Measurements from ENCODE around the gene TFF1.

TFF1 gene

DNA sequence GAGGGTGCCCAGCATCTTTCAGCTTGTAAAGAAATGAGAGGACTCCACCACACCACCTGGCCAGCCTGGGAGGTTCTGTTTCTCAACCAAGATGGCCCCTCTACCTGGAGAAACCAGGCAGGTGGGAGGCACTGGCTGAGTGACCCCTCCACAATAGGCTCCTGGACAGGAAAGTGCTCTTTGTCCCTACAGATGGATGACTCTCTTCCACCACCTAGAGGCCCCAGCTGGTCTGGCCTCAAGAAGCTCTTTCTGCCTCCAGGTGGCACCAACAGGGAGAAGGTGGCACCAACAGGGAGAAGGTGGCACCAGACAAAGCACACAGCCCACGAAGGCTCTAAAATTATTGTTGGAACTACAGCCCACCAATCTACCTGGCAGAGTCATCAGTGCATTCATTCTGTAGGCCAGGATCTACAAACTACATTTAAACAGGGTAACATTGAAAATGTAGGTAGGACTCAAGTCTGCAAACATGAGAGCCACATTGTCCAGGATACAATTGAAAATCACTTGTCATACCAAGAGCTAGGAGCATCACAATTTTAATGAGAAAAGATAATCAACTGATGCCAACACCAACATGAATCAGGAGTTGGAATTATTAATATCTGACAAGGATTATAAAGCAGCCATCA is 15.1 kb upstream of the TFF1 start:
- no peak for DNase-seq (ENCODE audit: low spot score)

DNA sequence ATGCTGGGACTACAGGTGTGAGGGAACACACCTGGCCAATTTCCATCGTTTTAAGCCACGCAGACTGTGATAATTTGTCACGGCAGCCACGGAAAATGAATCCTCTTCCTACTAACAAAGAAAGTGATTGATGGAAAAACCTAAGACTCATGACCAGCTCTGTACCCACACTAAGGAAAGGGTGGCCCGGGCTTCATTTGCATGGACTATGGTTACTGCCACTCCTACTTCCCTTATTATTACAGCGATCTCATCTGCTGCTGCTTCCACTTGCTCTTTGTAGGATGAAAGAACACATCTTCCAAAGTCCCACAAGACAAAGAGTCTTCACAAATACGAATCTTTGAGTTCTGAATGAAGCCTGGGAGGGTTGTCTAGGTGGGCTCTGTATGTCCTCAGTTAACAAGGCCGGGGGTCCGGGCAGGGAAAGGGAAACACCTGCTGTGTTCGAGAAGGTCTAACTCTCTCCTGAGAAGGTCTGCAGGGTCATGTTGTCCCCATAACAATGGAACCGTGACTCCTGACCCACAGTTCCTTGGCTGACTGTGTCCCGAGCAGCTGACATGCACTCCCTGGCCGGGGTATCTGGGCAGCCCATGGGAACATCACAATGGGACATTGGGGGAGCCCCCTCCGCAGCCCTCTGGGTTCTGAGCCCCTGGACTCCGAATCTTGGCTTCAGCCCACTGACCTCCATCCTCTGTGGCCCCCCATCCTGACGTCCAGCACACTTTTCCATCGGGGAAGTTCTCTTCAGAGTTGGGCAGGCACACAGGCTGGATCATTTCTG is 13.3 kb upstream of the TFF1 start:
- DNase-seq (ENCODE audit: low spot score), result no peak

DNA sequence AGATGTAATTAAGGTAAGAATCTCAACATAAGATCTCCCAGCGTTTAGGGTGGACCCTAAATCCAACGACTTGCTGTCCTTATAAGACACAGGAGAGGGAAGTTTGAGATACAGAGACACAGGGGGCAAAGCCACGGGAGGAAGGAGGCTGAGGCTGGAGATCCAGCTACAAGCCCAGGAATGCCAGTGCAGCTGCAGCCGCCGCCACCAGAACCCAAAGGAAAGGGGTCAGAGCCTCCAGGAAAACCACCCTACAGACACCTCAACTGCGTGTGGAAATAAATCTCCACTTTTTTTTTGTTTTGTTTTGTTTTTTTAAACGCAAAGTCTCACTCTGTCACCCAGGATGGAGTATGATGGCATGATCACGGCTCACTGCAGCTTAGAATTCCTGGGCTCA is 12.1 kb upstream of the TFF1 start:
- no peak for DNase-seq (ENCODE audit: low spot score)

DNA sequence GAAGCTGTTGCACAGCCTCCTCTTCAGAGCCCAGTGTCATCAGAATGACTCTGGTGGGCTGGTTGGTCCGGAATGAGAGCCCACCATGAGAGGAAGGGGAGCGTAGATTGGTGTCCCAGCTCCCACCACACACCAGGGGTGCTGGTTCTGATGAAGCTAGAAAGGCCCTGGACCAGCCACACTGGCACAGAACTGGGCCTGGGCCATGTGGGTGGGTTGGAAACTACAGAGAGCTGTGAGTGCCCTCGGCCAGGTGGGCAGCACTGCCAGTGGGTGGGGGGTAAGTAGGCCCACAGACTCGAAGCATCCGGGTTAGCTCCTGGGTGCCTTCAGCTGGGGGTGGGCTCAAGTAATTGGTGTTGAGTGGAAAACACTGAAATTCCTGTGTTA is 11.6 kb upstream of the TFF1 start:
- DNase-seq (ENCODE audit: low spot score), result no peak

DNA sequence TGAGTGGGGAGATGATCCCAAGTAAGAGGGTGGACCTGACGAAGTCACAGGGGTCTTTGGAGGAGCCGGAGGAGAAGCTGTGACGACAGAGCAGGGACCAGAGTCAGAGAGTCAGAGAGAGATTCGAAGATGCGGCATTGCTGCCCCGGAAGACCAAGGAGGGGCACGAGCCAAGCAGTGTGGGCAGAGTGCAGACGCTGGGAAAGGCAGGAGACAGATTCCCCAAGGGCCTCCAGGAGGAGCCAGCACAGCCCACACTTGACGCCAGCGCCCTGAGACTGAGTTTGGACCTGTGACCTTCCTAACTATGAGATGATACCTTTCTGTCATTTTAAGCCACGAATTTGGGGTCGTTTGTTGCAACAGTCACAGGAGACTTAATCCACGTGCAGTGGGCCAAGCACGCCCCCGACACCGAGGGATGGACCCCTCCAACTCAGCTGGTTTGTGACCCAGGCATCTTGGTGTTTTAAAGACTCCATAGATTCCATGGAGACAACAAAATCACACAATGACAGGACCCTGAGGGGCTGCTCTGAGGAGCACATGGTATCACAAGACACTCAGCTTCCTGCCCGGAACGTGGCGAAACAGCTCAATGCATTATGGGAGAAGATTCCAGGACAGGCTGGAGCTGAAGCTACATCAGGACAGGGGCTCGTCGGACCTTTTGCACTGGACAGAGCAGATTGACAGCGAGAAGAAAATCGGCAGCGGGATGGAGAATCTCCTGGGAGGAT is 11.0 kb upstream of the TFF1 start:
- DNase-seq (ENCODE audit: low spot score), result no peak

DNA sequence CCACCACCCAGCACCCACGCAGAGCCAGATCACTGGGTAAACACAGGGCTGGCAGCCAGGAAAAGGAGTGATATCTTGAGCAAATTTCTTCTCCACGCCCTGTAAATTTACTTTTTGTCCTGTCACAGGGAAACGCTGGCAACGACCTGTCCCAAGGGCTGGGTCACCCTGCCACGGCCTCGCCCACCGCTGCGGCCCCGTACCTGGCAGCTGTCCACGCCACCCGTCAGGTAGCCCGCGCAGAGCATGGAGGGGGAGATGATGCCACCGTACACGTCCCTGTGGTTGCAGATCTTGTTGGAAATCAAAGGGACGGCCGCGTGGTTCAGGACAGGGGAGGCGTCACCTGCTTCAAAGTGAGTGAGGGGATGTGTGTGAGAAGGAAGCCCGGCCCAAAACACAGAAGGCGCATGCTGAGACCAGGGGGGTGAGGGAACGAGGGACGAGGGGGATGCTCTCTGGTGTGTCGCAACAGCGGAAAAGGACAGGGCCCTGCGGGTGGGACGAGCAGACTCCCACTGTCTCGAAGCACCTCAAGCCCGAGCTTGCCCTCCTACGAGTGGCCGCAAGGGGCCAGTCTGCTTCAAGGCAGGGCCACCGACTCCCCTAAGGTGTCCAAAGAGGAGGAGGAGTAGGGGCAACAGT is 10.1 kb upstream of the TFF1 start:
- DNase-seq (ENCODE audit: low spot score), result no peak

DNA sequence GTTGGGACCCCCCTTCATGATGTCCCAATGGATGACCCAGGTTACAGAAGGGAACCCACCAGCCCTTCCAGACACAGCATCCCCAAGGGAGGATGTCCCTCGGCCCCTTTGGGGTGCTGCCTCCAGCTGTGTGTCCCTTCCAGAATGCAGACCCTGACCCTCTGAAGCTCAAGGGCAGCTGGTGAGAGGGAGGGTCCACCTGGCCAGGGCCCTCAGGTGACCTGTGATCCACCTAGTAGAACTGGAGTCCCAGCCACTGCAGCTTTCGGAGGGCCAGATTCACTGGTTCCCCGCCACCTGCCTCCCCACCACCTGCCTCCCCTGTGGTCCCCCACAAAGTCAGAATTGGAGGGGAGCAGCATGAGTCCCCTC is 9.6 kb upstream of the TFF1 start:
- no peak for DNase-seq (ENCODE audit: low spot score)

DNA sequence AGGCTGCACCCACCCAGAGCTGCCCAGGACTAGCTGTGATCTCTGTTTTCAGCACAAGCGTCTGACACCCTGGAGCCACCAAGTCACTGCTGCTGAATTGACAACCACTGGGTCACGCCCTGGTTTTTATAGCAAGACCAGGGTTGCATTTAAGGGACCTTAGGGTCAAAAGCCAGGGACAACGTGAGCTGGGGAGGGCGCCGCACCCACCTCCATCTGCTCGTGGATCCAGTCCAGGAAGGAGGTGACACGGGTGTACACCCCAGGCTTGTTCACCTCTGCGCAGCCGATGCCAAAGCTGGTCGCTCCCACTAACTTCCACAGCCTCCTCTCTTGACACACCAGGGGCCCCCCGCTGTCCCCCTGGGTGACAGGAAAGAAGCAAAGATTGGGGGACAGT is 9.2 kb upstream of the TFF1 start:
- DNase-seq (ENCODE audit: low spot score), result no peak

DNA sequence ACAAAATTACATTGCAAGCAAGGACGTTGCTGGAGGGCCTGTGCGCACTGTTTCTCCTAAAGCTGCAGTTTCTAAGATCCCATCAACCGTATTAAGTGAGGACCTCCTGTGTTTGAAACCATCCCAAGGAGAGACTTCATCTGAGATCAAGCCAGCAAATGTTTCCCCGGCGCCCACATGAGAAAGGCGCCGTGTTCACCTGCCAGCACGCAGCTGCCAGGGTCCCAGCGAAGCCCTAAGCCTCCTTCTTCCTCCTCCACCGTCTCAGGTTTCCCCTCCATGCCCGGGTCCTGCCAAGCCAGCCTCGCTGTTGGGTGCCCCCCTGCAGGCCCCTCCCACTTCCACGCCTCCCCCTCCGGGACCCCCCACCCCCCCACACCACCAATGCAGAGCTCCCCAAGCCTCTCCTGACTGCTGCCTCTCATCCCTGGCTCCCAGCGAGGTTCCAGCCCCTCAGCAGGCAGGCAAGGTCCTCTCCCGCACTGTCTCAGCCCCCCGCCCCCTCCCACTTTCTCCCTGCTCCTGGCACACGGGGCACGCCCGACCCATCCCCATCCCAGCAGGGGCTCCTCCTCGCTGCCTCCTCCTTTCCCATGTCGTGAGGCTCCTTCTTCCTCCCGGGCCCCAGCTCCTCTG is 8.6 kb upstream of the TFF1 start:
- DNase-seq (ENCODE audit: low spot score), result no peak

DNA sequence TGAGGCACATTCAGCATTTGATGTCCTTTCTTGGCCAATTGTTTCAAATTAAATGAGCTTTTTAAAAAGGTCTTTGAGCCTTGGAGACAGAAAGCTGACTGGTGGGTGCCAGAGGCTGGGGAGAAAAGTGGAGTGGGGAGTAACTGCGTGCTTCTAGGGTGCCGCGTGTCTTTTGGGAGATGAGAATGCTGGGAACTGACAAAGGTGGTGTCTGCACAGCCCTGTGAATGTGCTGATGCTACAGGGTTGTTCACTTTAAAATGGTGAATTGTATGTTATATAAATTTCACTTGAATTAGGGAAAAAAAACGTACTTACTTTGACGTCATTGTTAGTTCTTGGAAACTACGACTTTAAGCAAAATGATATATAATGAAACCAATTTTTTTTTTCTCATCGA is 8.1 kb upstream of the TFF1 start:
- DNase-seq (ENCODE audit: low spot score), result no peak

DNA sequence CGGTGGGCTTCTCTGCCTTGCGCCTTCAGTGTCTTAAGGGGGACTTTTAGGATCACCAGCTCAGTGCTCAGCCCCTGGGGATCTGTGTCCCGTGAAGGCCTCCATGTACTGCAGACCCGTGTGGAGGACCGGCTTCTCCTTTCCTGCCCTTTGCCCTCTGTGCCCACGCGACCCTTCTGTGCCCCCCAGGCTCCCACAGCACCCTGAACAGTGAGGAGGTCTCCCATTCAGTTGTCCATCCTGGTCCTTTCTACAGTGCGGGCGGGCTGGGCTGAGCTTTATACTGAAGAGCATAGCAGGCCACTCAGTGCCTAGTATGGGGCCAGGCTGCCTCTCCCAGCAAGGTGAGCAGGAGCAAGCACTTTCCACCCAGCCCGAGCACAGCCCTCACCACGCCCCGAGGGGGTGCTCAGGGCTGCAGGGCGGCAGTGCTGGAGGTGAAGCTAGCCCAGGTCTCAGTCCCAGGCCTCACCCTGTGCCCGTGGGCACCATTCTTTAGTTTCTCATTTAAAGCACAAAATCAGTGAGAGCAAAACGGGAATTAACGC is 7.6 kb upstream of the TFF1 start:
- DNase-seq (ENCODE audit: low spot score), result no peak

DNA sequence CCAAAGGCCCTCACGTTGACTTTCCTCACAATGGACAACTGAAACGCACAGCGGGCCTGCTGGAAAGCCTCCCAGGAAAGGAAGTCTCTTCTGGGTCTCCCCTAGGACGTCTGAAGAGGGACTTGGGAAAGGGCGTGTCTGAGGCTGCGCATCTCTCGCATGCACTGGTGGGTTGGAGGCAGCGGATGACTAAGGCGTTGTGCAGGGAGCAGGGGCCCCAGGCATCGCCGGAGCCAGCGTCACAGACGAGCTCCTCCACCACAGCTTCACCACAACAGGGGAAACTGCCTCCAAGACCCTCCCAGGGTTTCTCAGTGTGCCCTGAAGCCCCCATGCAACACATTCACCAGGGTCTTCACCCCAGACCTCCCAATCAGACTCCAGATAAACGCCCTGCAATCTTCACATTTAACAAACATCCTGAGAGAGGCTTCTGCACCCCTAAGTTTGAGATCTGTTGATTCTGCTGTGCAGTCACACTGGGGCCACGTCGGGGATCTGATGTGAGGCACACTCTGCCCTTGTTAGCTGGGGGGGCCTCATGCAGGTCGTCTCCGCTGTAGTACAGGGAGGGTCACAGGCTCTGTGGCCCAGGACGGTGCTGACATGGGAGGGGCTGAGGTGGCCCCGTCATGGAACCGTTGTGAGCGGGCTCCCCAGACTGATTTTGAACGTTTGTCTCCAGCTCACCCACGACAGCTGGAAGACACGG is 7.0 kb upstream of the TFF1 start:
- DNase-seq (ENCODE audit: low spot score), result no peak

DNA sequence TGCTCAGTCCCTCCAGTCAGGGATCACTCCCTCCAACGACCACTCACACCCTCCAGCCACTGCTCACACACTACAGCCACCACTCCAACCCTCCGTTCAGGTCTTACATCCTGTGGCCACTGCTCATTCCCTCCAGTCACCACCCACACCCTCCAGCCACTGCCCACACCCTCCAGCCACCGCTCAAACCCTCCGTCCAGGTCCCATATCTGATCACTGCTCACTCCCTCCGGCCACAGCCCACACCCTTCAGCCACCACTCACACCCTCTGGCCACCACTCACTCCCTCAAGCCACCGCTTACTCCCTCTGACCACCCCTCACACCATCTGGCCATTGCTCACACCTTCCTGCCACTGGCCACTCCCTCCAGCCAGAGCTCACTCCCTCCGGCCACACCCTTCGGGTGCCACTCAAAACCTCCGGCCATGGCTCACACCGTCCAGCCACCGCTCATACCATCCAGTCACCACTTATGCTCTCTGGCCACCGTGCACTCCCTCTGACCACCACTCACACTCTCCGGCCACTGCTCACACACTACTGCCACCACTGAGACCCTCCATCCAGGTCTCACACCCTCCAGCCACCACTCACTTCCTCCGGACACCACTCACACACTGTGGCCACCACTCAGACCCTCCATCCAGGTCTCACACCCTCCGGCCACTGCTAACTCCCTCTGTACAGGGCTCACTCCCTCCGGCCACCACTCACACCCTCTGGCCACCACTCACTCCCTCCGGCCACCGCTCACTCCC is 4.7 kb upstream of the TFF1 start:
- no peak for DNase-seq (ENCODE audit: low spot score)

DNA sequence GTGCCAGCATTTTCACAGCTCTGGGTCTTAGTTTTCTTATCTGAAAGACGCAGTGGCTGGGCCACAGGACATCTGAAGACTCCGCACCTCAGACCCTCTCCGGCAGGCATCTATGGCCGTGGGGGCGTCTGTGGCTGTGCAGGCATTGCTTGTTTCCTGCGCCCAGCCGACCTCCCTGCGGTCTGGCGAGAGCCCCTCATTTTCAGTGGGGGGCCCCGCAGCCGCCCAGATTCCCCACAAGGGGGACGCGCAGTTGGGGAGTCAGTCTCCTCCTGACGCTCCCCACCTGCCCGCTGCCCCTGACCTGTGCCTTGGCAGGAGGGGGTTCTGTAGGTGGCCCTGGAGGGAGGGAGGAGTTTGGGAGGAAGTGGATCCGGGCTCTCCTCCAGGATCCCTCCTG is 3.5 kb upstream of the TFF1 start:
- no peak for DNase-seq (ENCODE audit: low spot score)

DNA sequence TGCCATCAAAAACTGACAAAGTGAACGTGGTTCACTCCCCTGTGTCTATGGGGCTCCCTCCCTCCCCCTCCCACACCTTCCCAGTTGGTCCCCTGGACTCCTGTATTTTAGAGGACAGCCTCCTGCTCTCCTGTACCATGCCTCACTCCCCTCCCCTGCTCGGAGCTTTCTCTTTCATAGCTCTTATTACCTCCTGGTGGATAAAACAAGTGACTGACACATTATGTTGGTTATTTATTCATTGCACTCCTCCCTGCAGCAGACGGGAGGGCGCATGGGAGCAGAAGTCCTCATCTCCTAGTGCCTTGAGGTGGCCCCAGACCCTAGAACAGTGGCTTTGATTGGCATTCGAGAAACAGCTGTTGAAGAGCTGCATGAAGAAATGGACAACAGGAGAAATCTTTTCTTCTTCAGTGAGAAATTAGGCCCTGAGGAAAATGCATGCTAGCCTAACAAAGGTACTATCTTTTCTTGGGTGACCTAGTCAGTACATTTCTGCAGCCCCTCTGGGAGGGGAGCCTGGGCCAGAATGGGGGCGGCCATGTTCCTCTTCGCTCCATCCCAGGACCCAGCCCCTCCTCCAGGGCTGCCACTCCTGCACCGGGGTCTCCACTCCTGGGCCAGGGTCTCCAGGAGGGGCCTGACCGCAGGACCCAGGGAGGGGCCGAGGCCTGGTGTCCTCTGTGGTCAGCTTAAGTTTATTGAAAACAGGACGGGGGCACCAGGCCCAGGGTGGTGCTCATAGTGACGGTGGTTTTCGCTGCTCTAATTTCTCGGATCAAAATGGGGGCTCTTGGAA is 1.2 kb upstream of the TFF1 start:
- DNase-seq (ENCODE audit: low spot score), result no peak

DNA sequence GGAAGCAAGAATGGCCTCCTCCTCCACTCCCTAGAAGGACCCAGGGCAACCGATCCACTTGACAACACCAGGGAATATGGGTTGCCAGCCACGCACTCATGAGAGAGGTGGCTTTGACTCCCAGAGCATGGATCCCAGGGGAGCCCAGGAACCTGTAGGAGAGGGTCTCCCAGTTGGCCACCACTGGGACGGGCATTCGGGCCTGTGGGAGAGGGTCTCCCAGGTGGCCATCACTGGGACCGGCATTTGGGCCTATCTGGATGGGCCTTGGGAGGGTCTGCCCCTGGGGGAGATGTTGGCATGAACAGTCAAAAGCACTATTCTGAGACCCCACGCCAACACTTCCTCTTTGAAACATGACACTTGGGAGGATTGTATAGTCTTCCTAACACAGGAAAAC is 565 bp downstream of the TFF1 start:
- no peak for DNase-seq (ENCODE audit: low spot score)

DNA sequence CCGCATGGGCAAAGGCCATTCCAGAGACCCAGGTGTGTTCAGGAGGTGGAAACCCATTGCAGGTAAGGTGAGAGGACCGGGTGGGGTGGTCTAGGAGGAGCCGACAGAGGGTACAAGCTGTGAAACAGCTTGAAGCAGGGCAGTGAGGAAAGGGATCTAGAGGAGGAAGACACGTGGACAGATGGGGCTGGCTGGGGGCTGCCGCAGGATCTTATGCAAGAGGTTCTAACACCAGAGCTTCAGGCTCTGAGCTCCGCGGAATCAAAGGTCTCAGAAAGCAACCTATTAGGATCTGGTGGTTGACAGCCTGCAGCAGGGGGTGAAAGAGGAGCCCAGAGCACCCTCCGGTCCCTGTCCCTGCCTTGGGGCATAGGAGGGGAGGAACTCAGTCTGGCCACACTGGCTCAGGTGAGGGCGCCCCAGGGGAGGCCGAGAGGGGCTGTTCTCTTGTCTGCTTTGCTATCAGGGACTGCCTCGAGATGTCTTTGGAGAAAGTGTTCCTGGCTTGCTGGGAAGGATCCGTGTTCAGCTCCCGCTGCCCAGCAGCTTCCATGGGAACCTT is 1.9 kb downstream of the TFF1 start:
- no peak for DNase-seq (ENCODE audit: low spot score)

DNA sequence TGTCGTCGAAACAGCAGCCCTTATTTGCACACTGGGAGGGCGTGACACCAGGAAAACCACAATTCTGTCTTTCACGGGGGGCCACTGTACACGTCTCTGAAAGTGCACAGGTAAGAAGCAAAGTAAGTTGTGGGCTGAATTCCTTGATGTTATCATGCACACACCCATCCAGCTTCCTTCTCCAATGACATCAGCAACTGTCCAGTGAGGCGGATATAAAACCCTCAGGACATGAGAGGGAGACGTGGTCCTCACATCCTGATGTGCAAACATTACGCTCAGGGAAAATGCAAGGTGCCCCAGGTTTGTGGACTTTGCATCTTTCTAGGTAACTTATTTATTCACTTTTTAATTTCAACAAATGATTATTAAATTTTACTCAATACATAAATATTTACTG is 3.0 kb downstream of the TFF1 start:
- no peak for DNase-seq (ENCODE audit: low spot score)

DNA sequence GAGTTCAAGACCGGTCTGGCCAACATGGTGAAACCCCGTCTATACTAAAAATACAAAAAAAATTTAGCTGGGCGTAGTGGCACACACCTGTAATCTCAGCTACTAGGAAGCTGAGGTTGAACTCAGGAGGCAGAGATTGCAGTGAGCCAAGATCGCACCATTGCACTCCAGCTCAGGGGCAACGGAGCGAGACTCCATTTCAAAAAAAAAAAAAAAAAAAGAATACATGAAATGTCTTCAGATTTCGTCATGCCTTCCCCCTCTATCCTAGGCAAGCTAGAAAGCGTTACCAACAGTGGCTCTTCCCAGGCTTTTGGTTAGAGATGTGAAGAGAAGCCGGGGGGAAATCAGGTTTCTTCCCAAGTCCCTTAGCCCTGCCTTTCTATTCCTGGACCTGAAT is 3.6 kb downstream of the TFF1 start:
- DNase-seq (ENCODE audit: low spot score), result no peak

DNA sequence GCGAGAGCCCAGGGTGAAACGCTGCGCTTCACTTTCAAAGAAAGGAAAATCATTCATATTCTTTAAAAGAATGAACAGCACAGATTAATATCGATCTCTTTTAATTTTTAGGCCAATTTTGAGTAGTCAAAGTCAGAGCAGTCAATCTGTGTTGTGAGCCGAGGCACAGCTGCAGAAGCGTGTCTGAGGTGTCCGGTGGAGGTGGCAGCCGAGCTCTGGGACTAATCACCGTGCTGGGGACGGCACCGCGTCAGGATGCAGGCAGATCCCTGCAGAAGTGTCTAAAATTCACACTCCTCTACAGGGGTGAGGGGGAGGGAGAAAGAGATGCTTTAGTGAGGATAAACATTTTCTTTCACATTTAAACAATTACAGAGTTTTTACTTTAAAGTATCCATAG is 4.1 kb downstream of the TFF1 start:
- no peak for DNase-seq (ENCODE audit: low spot score)

Measured in ecto neural progenitor cell (in vitro differentiated cells).